GM18507 (cell line): ENCODE measurements around the gene KCNQ1.
A peak's percentile ranks its signal among the peaks of the same experiment; 100 is the strongest.

Experiments used
- DNase-seq: peaks from one replicate; pipeline ENCODE4 v3.0.0; 2011; ENCODE audit warnings: low read depth; ENCODE audit not compliant: insufficient read length; ENCODE audit errors: extremely low spot score
- FAIRE-seq: peaks from 2 replicates; lab custom pipeline; 2011; peaks lifted over from hg19 to GRCh38; lab: Jason Lieb, UNC

KCNQ1 gene

GRCh38 chr11:2694495-2694894 lies 249.7 kb downstream of the KCNQ1 start:
- no peak for DNase-seq
- FAIRE-seq = no peak

- FAIRE-seq (no peak), DNase-seq (no peak)
Observed at GRCh38 chr11:2694995-2695939, 250.5 kb downstream of the KCNQ1 start.

- DNase-seq = no peak
- FAIRE-seq = no peak
Observed at GRCh38 chr11:2696455-2696854, 251.6 kb downstream of the KCNQ1 start.

GRCh38 chr11:2697866-2698265 lies 253.1 kb downstream of the KCNQ1 start:
- DNase-seq = no peak
- FAIRE-seq = no peak

- FAIRE-seq (no peak), DNase-seq (no peak)
Observed at GRCh38 chr11:2698386-2699184, 253.8 kb downstream of the KCNQ1 start.

- DNase-seq (no peak), FAIRE-seq (no peak)
Observed at GRCh38 chr11:2699185-2699530, 254.3 kb downstream of the KCNQ1 start.

GRCh38 chr11:2699531-2700414 lies 255.0 kb downstream of the KCNQ1 start, which contains the start of gene KCNQ1OT1:
KCNQ1OT1 (minus strand) TSS chr11:2699994.
- peak; percentile 87 for FAIRE-seq
- DNase-seq = peak; percentile 87

- FAIRE-seq (peak; percentile 41), DNase-seq (no peak)
Observed at GRCh38 chr11:2700415-2701211, 255.8 kb downstream of the KCNQ1 start.

GRCh38 chr11:2701230-2701629 lies 256.4 kb downstream of the KCNQ1 start:
- FAIRE-seq (no peak), DNase-seq (no peak)

- FAIRE-seq (no peak), DNase-seq (no peak)
Observed at GRCh38 chr11:2701898-2702434, 257.2 kb downstream of the KCNQ1 start.

GRCh38 chr11:2702771-2703362 lies 258.1 kb downstream of the KCNQ1 start:
- DNase-seq (no peak), FAIRE-seq (no peak)

- DNase-seq = no peak
- no peak for FAIRE-seq
Observed at GRCh38 chr11:2703363-2704141, 258.7 kb downstream of the KCNQ1 start.

GRCh38 chr11:2704356-2704755 lies 259.5 kb downstream of the KCNQ1 start:
- no peak for FAIRE-seq

GRCh38 chr11:2704896-2705606 lies 260.2 kb downstream of the KCNQ1 start:
- DNase-seq (no peak), FAIRE-seq (no peak)

More at GRCh38 chr11:2704356-2704755, 259.5 kb downstream of the KCNQ1 start:
- no peak for DNase-seq

- FAIRE-seq = no peak
- DNase-seq = no peak
Observed at GRCh38 chr11:2706321-2706720, 261.5 kb downstream of the KCNQ1 start.

GRCh38 chr11:2707736-2708135 lies 262.9 kb downstream of the KCNQ1 start:
- FAIRE-seq (no peak), DNase-seq (no peak)

GRCh38 chr11:2708151-2708581 lies 263.4 kb downstream of the KCNQ1 start:
- FAIRE-seq = no peak
- DNase-seq = no peak
